ENCODE results near the gene RBMS3. TPM values are rescaled to one million over a fixed set of nuclear protein-coding genes. Genes with fewer than 3 reads are reported as not detected.
A peak's percentile ranks its signal among the peaks of the same experiment; 100 is the strongest.
"Not testable (repeated sequence)": the region's sequence is repeated elsewhere in the genome, so short reads cannot be mapped to it uniquely, and the experiment has no call there.

The RBMS3 gene
- total RNA-seq, 1 experiment from 2014 or later, result 5.9 TPM

DNA sequence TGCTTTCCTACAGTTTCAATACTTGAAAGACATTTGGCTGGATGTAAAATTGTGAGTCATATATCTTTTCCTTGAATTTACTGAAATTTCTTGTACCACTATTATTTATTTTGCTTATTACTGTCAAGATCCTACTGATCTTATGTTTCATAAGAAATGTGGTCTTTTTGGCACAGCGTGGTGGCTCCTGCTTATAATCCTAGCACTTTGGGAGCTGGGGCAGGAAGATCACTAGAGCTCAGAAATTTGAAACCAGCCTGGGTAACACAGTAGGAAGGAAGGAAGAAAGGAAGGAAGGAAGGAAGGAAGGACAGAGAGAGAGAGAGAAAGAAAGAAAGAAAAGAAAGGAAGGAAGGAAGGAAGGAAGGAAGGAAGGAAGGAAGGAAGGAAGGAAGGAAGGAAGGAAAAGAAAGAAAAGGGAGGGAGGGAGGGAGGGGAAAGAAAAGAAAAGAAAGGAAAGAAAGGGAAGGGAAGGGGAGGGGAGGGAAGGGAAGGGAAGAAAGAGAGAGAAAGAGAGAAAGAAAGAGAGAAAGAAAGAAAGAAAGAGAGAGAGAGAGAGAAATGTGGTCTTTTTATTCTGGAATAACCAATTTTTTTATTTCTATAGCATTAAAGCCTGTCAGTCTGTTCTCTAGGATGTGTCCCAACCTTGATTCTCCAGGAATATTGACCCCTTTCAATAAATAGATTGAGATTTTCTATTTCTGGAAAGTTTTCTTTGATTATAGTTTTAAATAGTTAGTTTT, 753.5 kb downstream of the RBMS3 start:
- POLR2A ChIA-PET (ENCODE audit: low non-redundant PET), result interaction anchor here (0.5 to 0.7 kb wide), 4 partner anchors 546 to 702 kb away, joined by 3 to 18 read pairs (median 4); no protein-coding TSS in a partner anchor
- CTCF ChIA-PET, result interaction anchor here (0.5 to 0.7 kb wide), 5 partner anchors 165 to 1267 kb away, joined by 3 to 10 read pairs (median 4); no protein-coding TSS in a partner anchor
- no TSS peak for BruUV-seq (replicated peaks)

DNA sequence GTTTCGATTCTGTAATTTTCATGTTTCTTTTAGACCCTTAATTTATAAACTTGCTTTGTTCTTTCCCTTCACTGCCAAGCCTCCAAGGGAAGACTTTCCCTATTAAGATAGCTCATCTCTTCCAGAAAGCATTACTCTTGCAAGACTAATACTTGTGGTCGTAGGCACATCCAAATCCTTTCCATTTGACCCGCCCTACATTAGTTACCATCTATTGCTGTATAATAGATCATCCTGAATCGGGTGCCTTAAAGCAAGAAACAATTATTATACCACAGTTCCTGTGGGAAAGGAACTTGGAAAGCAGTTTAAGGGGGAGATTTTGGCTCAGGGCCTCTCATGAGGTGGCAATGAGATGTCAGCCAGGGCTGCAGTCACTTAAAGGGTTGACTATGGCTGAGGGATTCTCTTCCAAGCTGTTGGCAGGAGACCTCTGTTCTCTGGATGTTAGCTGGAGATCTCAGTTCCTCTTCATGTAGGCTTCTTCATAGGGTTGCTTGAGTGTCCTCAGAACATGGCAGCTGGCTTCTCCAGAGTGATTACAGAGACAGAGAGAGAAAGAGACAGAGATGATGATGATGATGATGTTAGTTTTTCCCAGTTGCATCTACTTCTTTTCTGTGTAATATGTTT, 755.2 kb downstream of the RBMS3 start:
- ChIA-PET POLR2A (ENCODE audit: low non-redundant PET) (no interaction called here), CTCF (interaction anchor here (0.6 kb wide), 1 partner anchor 162 kb away, joined by 3 read pairs; no protein-coding TSS in a partner anchor)
- Histone ChIP-seq H3K27me3 (replicated peaks; ENCODE audit: insufficient read depth, low read depth, low read length, poor library complexity) (no peaks in the 10 kb centered on the region), H3K4me1 (ENCODE audit: insufficient read depth, low read length, poor library complexity, severe bottlenecking) (peaks cover 46% of the 10 kb centered on the region), H3K4me3 (ENCODE audit: low read depth, low read length, poor library complexity, severe bottlenecking) (no peak overlapping the region), H3K36me3 (ENCODE audit: insufficient read depth, low read length, poor library complexity, severe bottlenecking) (no peaks in the 10 kb centered on the region), H3K9me3 (ENCODE audit: low read depth, low read length, poor library complexity, severe bottlenecking) (peaks cover 14% of the 10 kb centered on the region), H3K27ac (ENCODE audit: low read depth, low read length, poor library complexity, severe bottlenecking) (peak overlapping the region; percentile 96)
- DNase-seq (ENCODE audit: low spot score), result peak; percentile 62
- intact Hi-C loops (cut with micrococcal nuclease; ENCODE audit: unreplicated experiment), result loop anchor here (2.0 to 10.0 kb wide), 3 partner anchors 751 to 1181 kb away; partner anchors contain the start of gene RBMS3
- TF ChIP-seq, protein P1, sequence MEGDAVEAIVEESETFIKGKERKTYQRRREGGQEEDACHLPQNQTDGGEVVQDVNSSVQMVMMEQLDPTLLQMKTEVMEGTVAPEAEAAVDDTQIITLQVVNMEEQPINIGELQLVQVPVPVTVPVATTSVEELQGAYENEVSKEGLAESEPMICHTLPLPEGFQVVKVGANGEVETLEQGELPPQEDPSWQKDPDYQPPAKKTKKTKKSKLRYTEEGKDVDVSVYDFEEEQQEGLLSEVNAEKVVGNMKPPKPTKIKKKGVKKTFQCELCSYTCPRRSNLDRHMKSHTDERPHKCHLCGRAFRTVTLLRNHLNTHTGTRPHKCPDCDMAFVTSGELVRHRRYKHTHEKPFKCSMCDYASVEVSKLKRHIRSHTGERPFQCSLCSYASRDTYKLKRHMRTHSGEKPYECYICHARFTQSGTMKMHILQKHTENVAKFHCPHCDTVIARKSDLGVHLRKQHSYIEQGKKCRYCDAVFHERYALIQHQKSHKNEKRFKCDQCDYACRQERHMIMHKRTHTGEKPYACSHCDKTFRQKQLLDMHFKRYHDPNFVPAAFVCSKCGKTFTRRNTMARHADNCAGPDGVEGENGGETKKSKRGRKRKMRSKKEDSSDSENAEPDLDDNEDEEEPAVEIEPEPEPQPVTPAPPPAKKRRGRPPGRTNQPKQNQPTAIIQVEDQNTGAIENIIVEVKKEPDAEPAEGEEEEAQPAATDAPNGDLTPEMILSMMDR (conservative IDR thresholded peaks at IDR 0.05; ENCODE audit: low read depth, low read length), result no peak
- no peak for TF ChIP-seq EZH2 (IDR thresholded peaks at IDR 0.05; ENCODE audit: borderline replicate concordance, low read depth, low read length, poor library complexity, severe bottlenecking)
- no TSS peak for BruUV-seq (replicated peaks)

More for the DNA sequence above, 753.5 kb downstream of the RBMS3 start:
- H3K27ac ChIP-seq (ENCODE audit: low read depth, low read length, poor library complexity, severe bottlenecking), result peak overlapping the region; percentile 96
- H3K36me3 ChIP-seq (ENCODE audit: insufficient read depth, low read length, poor library complexity, severe bottlenecking), result no peaks in the 10 kb centered on the region
- DNase-seq (ENCODE audit: low spot score), result peak; percentile 97
- intact Hi-C loops (cut with micrococcal nuclease; ENCODE audit: unreplicated experiment), result loop anchor here (1.0 to 10.0 kb wide), 5 partner anchors 699 to 1180 kb away; partner anchors contain the start of gene RBMS3
- H3K9me3 ChIP-seq (ENCODE audit: low read depth, low read length, poor library complexity, severe bottlenecking), result peaks cover 9% of the 10 kb centered on the region
- no peak overlapping the region for H3K4me3 ChIP-seq (ENCODE audit: low read depth, low read length, poor library complexity, severe bottlenecking)
- H3K27me3 ChIP-seq (replicated peaks; ENCODE audit: insufficient read depth, low read depth, low read length, poor library complexity), result no peaks in the 10 kb centered on the region
- peaks cover 51% of the 10 kb centered on the region for H3K4me1 ChIP-seq (ENCODE audit: insufficient read depth, low read length, poor library complexity, severe bottlenecking)
- TF ChIP-seq EZH2 (IDR thresholded peaks at IDR 0.05; ENCODE audit: borderline replicate concordance, low read depth, low read length, poor library complexity, severe bottlenecking), result no peak
- TF ChIP-seq, protein P1 (conservative IDR thresholded peaks at IDR 0.05; ENCODE audit: low read depth, low read length), result no peak

DNA sequence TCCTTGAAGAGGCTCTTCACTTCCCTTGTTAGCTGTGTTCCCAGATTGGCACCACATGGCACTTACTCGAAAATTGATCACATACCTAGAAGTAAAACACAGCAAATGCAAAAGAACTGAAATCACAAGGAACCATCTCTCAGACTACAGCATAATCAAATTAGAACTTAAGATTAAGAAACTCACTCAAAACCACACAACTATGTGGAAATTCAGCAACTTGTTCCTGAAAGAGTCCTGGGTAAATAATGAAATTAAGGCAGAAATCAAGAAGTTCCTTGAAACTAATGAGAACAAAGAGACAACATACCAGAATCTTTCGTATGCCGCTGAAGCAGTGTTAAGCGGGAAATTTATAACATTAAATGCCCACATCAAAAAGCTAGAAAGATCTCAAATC, 759.3 kb downstream of the RBMS3 start:
- no peak for DNase-seq (ENCODE audit: low spot score)
- Histone ChIP-seq H3K4me1 (ENCODE audit: insufficient read depth, low read length, poor library complexity, severe bottlenecking) (peaks cover 63% of the 10 kb centered on the region), H3K27me3 (replicated peaks; ENCODE audit: insufficient read depth, low read depth, low read length, poor library complexity) (no peaks in the 10 kb centered on the region), H3K4me3 (ENCODE audit: low read depth, low read length, poor library complexity, severe bottlenecking) (no peak overlapping the region), H3K36me3 (ENCODE audit: insufficient read depth, low read length, poor library complexity, severe bottlenecking) (no peaks in the 10 kb centered on the region), H3K27ac (ENCODE audit: low read depth, low read length, poor library complexity, severe bottlenecking) (peak overlapping the region; percentile 55), H3K9me3 (ENCODE audit: low read depth, low read length, poor library complexity, severe bottlenecking) (peaks cover 14% of the 10 kb centered on the region)
- POLR2A ChIA-PET (ENCODE audit: low non-redundant PET), result no interaction called here
- TF ChIP-seq EZH2 (IDR thresholded peaks at IDR 0.05; ENCODE audit: borderline replicate concordance, low read depth, low read length, poor library complexity, severe bottlenecking), result no peak
- TF ChIP-seq, protein P1 (conservative IDR thresholded peaks at IDR 0.05; ENCODE audit: low read depth, low read length), result no peak
- no TSS peak for BruUV-seq (replicated peaks)
- intact Hi-C loops (cut with micrococcal nuclease; ENCODE audit: unreplicated experiment), result loop anchor here (10.0 kb wide), 1 partner anchor 515 kb away; no protein-coding TSS in a partner anchor
- CTCF ChIA-PET, result interaction anchor here (0.6 kb wide), 1 partner anchor 158 kb away, joined by 3 read pairs; no protein-coding TSS in a partner anchor

DNA sequence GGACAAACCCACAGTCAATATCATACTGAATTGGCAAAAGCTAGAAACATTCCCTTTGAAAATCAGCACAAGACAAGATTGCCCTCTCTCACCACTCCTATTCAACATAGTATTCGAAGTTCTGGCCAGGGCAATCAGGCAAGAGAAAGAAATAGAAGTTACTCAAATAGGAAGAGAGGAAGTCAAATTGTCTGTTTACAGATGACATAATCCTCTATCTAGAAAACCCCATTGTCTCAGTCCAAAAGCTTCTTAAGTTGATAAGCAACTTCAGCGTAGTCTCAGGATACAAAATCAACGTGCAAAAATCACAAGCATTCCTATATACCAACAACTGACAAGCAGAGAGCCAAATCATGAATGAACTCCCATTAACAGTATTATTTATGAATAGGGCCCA, 760.6 kb downstream of the RBMS3 start:
- POLR2A ChIA-PET (ENCODE audit: low non-redundant PET); BruUV-seq (replicated peaks); H3K27me3 ChIP-seq (replicated peaks; ENCODE audit: insufficient read depth, low read depth, low read length, poor library complexity); H3K4me3 ChIP-seq (ENCODE audit: low read depth, low read length, poor library complexity, severe bottlenecking); H3K36me3 ChIP-seq (ENCODE audit: insufficient read depth, low read length, poor library complexity, severe bottlenecking): not testable (repeated sequence)
- Histone ChIP-seq H3K9me3 (ENCODE audit: low read depth, low read length, poor library complexity, severe bottlenecking) (peaks cover 14% of the 10 kb centered on the region), H3K4me1 (ENCODE audit: insufficient read depth, low read length, poor library complexity, severe bottlenecking) (peaks cover 63% of the 10 kb centered on the region), H3K27ac (ENCODE audit: low read depth, low read length, poor library complexity, severe bottlenecking) (peak overlapping the region; percentile 55)
- intact Hi-C loops (cut with micrococcal nuclease; ENCODE audit: unreplicated experiment), result loop anchor here (10.0 kb wide), 1 partner anchor 513 kb away; no protein-coding TSS in a partner anchor
- CTCF ChIA-PET, result interaction anchor here (0.6 to 2.3 kb wide), 5 partner anchors 29 to 400 kb away, joined by 3 to 33 read pairs (median 3); no protein-coding TSS in a partner anchor
- peak; percentile 33 for DNase-seq (ENCODE audit: low spot score)

Data from A673 (cell line).